Stimulated activated CD8-positive, alpha-beta memory T cell treated with anti-CD3 and anti-CD28 coated beads, Interleukin-4, amount 100 ng/mL, for 4 hours (primary cell): Measurements from ENCODE around the gene BACE2.
A peak's percentile ranks its signal among the peaks of the same experiment; 100 is the strongest.

ENCODE experiments used
- DNase-seq, 2 donors: peaks; one replicate each; pipeline ENCODE4 v3.0.0-alpha.2; 2020; ENCODE audit warnings: low read depth in 2 of 2, low spot score in 1 of 2

BACE2 gene

GRCh38 chr21:41167348-41168342 is at the start of gene BACE2:
Gene BACE2 (plus strand): TSS chr21:41168160. CDS start chr21:41168264, 104 bp downstream.
- DNase-seq = peak in 1 of 2 donors; percentile 2

DNA sequence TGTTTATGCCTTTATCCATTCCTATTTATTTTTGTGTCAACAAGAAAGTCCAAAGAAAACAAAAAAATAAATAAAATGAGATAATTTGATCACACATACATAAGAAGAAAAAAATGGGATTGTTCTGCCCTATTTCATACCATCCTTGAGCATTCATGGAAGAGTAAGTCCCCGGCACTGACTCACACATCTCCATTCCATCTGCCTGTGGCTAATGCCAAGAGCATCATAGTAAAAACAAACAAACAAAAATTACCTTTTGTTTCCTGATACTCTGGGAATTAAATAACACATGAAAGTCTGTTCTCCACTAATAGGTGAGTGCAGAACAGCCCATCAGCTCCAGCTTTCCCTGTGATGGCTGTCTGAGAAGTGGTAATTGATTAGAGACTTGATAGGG is 48.1 kb upstream of the BACE2 start:
- DNase-seq = no peak

- no peak for DNase-seq
Observed at GRCh38 chr21:41120997-41121396, 47.0 kb upstream of the BACE2 start.

- peak in 1 of 2 donors; percentile 3 for DNase-seq
Observed at GRCh38 chr21:41121785-41122415, 46.1 kb upstream of the BACE2 start.

DNA sequence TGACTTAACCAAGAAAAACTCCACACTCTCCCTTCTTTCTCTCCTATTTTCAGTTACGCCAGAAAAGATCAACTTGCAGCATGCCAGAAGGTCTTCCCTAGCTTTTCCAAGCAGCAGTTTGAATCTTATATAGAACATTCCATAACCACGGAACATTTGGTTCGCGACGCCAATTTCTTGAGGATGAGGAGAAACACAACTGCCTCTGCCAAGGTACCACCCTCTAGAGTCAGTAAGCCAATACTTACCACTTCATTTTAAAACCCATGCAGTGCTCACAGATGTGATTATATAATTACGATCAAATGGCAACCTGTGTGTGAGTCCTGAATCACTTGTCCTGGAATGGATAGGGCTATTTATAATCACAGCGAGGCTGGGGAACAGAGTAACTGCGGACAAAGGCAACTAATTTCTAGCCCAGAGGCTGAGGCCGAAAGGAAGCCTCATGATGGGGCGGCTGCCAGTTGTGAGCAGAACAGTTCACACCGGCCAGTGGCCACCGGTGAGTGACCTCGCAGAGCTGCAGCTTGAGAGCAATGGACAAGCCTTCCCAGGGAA is 43.2 kb upstream of the BACE2 start:
- DNase-seq = no peak

- no peak for DNase-seq
Observed at GRCh38 chr21:41128981-41129380, 39.0 kb upstream of the BACE2 start.

GRCh38 chr21:41130883-41131282 is 37.1 kb upstream of the BACE2 start:
- no peak for DNase-seq

DNA sequence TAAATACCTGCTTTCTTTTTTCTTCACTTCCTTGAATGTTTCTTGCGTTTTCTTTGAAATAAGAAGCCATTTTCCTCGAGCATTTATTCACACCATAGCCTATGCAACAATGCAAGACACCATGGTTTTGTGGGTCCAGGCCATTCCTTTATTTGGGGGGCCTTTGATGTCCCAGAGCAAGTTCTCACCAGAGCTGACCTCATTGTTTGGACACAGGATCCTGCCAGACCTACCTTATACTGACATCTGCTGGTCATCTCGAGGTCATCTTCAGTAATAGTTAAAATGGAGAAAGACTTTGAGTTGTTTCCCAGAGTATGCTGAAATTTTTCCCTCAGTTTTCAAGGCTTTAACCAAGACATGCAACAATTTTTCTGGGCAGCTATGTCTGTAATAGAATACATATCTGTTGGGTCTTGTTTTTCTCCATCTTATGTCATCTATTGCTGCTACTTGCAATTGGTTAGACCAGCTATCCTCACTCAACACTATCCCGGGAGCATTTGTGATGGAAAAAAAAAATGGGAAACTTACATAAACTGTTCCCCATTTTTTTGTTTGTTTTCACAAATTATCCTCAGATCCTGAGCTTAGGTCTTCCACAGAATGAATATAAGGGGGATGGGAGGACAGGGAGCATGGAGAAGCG is 34.0 kb upstream of the BACE2 start:
- DNase-seq = no peak

GRCh38 chr21:41135746-41136145 is 32.2 kb upstream of the BACE2 start:
- DNase-seq = no peak

DNA sequence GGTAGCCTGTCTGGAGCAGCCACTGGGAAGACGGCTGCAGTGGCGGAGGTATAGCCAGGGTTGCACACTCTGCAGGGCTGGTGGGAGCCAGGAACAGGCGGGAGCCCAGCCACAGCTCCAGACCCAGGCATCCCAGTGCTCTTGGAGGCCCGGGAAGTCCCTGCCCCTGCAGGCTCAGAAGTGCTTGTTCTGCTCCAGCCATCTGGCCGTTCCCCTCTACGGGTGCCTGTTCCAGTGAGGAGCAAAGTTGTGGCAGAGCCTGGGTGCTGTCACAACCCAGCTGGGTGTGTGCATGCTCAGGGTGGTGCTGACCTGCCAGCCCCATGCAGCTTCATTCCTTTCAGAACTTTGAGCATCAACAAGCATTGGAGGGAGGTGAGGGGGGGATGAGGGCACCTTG is 31.7 kb upstream of the BACE2 start:
- DNase-seq = no peak

DNA sequence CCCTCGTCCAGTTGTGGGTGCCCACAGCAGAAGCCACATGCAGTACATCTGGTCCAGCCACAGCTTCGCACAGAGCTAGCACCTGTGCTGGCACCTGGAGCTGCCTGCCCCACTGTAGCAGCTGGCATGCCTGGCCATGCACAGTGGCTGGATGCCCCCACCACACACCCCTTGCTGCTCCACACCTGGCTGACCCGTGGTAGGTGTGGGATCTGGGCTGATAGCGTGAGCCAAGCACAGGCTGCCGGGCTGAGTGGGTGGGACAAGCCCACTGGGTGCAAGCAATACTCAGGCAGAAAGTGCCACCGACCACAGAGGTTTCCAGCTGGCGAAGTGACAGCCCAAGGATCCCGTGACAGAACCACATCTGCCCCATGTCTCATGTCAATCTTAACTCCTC is 30.6 kb upstream of the BACE2 start:
- no peak for DNase-seq

GRCh38 chr21:41137889-41138288 is 30.1 kb upstream of the BACE2 start:
- DNase-seq = no peak

- no peak for DNase-seq
Observed at GRCh38 chr21:41138711-41139110, 29.2 kb upstream of the BACE2 start.

DNA sequence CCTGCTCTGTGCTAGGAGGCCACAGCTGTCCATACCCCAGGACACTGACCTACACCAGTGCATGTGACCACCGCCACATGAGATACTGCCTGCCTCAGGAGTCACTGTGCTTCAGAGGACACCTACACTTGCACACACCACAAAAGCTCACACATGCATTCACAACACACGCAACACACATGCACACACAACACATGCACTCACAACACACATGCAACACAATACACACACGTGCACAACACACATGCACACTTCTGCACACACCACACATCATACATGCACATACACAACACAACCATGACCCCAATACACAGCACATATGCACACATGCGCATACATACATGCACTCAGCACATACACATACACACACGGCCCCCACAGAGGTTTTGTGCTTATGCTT is 28.7 kb upstream of the BACE2 start:
- no peak for DNase-seq

- DNase-seq = no peak
Observed at GRCh38 chr21:41139951-41140350, 28.0 kb upstream of the BACE2 start.

DNA sequence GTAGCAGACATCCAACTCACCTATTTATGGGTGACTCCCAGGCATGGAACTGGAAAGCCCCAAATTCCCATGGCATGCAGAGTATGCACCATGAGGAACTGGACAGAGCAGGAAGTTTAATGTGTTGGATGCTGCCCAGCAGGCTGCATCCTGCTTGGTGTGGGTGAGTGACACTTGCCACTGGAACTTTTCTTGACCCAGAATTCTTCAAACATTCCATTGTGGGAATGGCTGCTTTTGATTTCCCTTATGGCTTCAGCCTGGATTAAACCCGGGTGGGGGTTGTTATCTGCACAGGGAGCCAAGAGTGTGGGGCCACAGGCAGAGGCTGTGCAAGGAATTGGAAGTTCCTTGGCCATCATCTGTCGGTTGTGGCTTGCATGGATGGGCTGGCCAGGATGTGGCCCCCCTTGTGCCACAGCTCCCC is 26.9 kb upstream of the BACE2 start:
- no peak for DNase-seq

DNA sequence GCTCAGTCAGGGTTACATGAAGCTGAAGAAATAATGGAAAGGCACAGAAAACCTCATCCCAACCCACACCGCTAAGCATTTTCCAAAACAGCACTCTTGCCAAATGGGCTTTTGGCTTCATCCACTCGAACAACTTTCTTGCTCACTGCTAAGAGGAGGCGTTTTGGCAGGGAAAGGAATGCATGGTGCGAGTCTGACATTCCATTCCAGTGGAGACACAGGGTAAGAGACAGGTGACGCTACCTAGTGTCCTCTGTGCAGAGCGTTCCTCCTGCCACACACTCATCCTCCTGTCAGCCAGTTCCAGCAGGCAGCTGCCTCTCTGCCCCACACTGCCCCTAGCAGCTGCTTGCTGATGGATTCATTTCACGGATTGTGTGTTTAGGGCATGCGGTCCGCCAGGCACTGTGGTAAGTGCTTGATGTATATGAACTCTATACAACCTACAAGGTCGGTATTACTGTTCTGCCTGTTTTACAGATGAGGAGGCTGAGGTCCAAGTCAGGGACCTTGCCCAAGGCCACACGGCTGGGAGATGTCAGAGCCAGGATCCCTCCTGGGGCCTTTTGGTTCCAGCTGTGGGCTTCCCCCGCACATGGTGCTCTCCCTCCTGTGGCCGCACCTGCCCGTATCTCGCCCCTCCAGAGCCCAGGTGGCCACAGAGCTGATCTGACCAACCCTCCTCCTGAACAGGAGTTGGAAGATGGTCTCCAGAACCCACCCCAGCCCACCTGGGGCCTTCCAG is 25.7 kb upstream of the BACE2 start:
- DNase-seq = no peak

GRCh38 chr21:41143596-41144325 is 24.2 kb upstream of the BACE2 start:
- DNase-seq = no peak

GRCh38 chr21:41147096-41147978 is 20.6 kb upstream of the BACE2 start:
- DNase-seq = no peak
